Effector memory CD8-positive, alpha-beta T cell (primary cell): ENCODE measurements around the gene TMEM205.
A peak's percentile ranks its signal among the peaks of the same experiment; 100 is the strongest.

Experiments
- ATAC-seq: fragments of 150-1000 bp; cut with Tn5 transposase; replicated peaks from 2 replicates; pipeline ENCODE4 v1.10.0; 2021; ENCODE audit warnings: mild to moderate bottlenecking, moderate library complexity
- DNase-seq, 3 experiments: peaks; one replicate each; pipeline ENCODE4 v3.0.0; 2021
- H3K27ac Mint-ChIP-seq, 2 donors: one replicate each; pipeline ENCODE4 v1.8.0; 2022; ENCODE audit warnings: mild to moderate bottlenecking in 2 of 2, mixed read lengths in 2 of 2, moderate library complexity in 2 of 2
- H3K27me3 Mint-ChIP-seq, 2 donors: one replicate each; pipeline ENCODE4 v1.8.0; 2022; ENCODE audit warnings: mixed read lengths in 2 of 2
- H3K36me3 Mint-ChIP-seq: one replicate; pipeline ENCODE4 v1.8.0; 2022; ENCODE audit warnings: mild to moderate bottlenecking, moderate library complexity, mixed read lengths; ENCODE audit not compliant: insufficient read depth
- H3K4me1 Mint-ChIP-seq, 2 donors: one replicate each; pipeline ENCODE4 v1.8.0; 2022; ENCODE audit warnings: low read depth in 2 of 2, mixed read lengths in 2 of 2
- H3K4me3 Mint-ChIP-seq, 2 donors: one replicate each; pipeline ENCODE4 v1.8.0; 2022; ENCODE audit warnings: mild to moderate bottlenecking in 2 of 2, mixed read lengths in 2 of 2, moderate library complexity in 2 of 2
- H3K9me3 Mint-ChIP-seq, 2 donors: one replicate each; pipeline ENCODE4 v1.8.0; 2022; ENCODE audit warnings: mixed read lengths in 2 of 2

Gene TMEM205

DNA sequence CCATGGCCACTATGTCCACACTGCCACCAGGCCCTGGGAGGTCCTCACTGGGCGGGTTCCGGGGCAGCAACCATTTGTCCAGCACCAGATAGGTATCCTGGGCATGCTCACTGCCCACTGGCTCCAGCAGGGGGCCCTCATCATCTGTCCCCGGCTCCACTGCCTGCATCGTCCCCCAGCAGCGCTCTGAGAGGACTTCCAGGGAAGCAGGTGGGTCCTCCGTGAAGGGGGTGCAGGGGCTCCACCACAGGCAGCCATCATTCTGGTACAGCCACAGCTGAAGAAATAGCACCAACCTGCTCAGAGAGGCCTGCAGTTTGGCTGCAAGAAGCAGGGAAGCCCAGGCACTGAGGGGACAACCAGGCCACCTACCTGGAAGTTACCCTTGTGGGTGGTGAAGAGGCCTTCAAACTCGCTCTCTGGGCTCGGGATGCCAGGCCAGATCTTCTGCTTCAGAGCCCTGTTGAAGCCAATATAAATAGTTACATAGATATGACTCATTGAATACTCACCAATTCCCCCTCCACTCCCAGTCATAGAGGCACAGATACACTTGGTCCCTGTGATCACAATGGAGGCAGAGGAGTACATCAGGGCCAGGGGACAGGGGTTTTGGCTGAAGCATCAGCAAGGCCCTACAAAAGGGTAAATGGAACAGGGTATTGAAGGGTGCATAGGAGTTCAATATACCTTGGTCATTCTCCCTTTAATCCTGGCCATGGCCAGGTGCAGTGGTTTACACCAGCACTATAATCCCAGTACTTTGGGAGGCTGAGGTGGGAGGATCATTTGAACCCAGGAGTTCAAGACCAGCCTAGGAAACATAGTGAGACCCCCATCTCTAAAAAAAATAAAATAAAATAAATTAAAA, 32.5 kb upstream of the TMEM205 start:
- no peaks in the 10 kb centered on the region for H3K9me3 Mint-ChIP-seq
- no peak for ATAC-seq
- DNase-seq: no peak
- H3K36me3 Mint-ChIP-seq: peaks cover 16% of the 10 kb centered on the region
- H3K4me3 Mint-ChIP-seq: peak overlapping the region in 1 of 2 donors; percentile 28
- peaks cover 31 to 40% of the 10 kb centered on the region in 2 donors for H3K4me1 Mint-ChIP-seq
- H3K27me3 Mint-ChIP-seq: peaks cover 7 to 21% of the 10 kb centered on the region in 2 donors
- H3K27ac Mint-ChIP-seq: no peak overlapping the region

- Mint-ChIP-seq H3K4me1 (peaks cover 32 to 37% of the 10 kb centered on the region in 2 donors), H3K4me3 (no peak overlapping the region), H3K27me3 (peaks cover 2 to 14% of the 10 kb centered on the region in 2 donors), H3K9me3 (no peaks in the 10 kb centered on the region), H3K36me3 (peaks cover 15% of the 10 kb centered on the region), H3K27ac (no peak overlapping the region)
- ATAC-seq: no peak
- DNase-seq: no peak
Observed at GRCh38 chr19:11377756-11378155, 31.7 kb upstream of the TMEM205 start.

- ATAC-seq: no peak
- Mint-ChIP-seq H3K36me3 (peaks cover 12% of the 10 kb centered on the region), H3K4me1 (peaks cover 29 to 34% of the 10 kb centered on the region in 2 donors), H3K4me3 (no peak overlapping the region), H3K27ac (peak overlapping the region; percentile 18 to 29), H3K27me3 (peaks cover 0 to 8% of the 10 kb centered on the region in 2 donors), H3K9me3 (no peaks in the 10 kb centered on the region)
- DNase-seq: no peak
Observed at GRCh38 chr19:11377237-11377636, 31.2 kb upstream of the TMEM205 start.

GRCh38 chr19:11375143-11375948, 29.3 kb upstream of the TMEM205 start:
- ATAC-seq (peak; percentile 51), DNase-seq (peak; percentile 63 to 71 (median 69))
- Mint-ChIP-seq H3K4me3 (no peak overlapping the region), H3K36me3 (peaks cover 3% of the 10 kb centered on the region), H3K27me3 (no peaks in the 10 kb centered on the region), H3K27ac (no peak overlapping the region), H3K9me3 (no peaks in the 10 kb centered on the region), H3K4me1 (peaks cover 19 to 21% of the 10 kb centered on the region in 2 donors)

- Mint-ChIP-seq H3K27ac (no peak within 1 kb of the TSS), H3K4me3 (peak within 1 kb of the TSS in 1 of 2 donors; percentile 0), H3K9me3 (no peaks in the 10 kb centered on the region), H3K4me1 (peaks cover 13 to 17% of the 10 kb centered on the region in 2 donors), H3K36me3 (peaks cover 3% of the 10 kb centered on the region), H3K27me3 (no peaks in the 10 kb centered on the region)
- DNase-seq: peak; percentile 94 to 96 (median 95)
- ATAC-seq: peak; percentile 88
Observed at GRCh38 chr19:11374433-11375142, 28.5 kb upstream of the TMEM205 start, which contains the start of gene SWSAP1. Gene SWSAP1 (plus strand): TSS chr19:11374666. CDS start chr19:11374681, 15 bp downstream.

- H3K36me3 Mint-ChIP-seq: peaks cover 6% of the 10 kb centered on the region
- no peaks in the 10 kb centered on the region for H3K9me3 Mint-ChIP-seq
- no peak overlapping the region for H3K4me3 Mint-ChIP-seq
- DNase-seq: no peak
- H3K4me1 Mint-ChIP-seq: peaks cover 13 to 17% of the 10 kb centered on the region in 2 donors
- no peaks in the 10 kb centered on the region for H3K27me3 Mint-ChIP-seq
- ATAC-seq: no peak
- H3K27ac Mint-ChIP-seq: no peak overlapping the region
Observed at GRCh38 chr19:11373885-11374432, 27.9 kb upstream of the TMEM205 start.

DNA sequence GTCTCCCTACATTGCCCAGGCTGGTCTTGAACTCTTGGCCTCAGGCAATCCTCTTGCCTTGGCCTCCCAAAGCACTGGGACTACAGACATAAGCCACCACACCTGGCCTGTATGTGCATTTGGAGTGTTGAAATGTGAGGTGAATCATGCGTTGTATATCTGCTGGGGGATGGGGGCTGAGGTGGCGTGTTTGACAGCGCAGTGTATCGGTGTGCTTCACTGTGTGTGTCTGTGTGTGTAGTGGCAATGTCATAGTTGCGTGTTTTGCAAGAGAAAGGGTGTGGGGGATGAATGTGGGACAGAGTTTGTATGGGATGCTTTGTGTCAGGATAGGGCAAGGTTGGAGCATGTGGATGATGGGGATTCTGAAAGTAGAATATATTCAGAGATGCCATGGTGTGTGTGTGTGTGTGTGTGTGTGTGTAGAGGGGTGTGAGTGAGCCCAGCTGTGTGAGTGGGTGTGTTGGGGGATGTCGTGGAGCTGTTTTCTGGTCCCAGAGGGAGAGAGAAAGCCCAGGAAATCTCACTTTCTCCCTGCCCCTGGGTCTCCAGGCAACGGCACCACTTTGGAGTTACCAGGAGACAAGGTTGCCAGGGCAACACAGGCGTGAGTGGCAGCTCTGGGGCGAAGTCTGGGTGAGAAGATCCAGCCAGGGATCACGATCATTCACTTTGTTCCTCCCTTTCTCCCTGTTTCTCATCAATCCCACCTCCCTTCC, 27.3 kb upstream of the TMEM205 start:
- Mint-ChIP-seq H3K4me1 (peaks cover 13 to 17% of the 10 kb centered on the region in 2 donors), H3K27me3 (no peaks in the 10 kb centered on the region), H3K36me3 (peaks cover 6% of the 10 kb centered on the region), H3K27ac (no peak overlapping the region), H3K4me3 (peak overlapping the region in 1 of 2 donors; percentile 0), H3K9me3 (no peaks in the 10 kb centered on the region)
- no peak for DNase-seq
- no peak for ATAC-seq

- peaks cover 3 to 8% of the 10 kb centered on the region in 2 donors for H3K4me1 Mint-ChIP-seq
- peaks cover 6% of the 10 kb centered on the region for H3K36me3 Mint-ChIP-seq
- H3K27me3 Mint-ChIP-seq: no peaks in the 10 kb centered on the region
- H3K27ac Mint-ChIP-seq: no peak overlapping the region
- H3K9me3 Mint-ChIP-seq: no peaks in the 10 kb centered on the region
- H3K4me3 Mint-ChIP-seq: no peak overlapping the region
- ATAC-seq (no peak), DNase-seq (no peak)
Observed at GRCh38 chr19:11370744-11371143, 24.7 kb upstream of the TMEM205 start.

- no peak for ATAC-seq
- Mint-ChIP-seq H3K4me3 (no peak overlapping the region), H3K4me1 (peaks cover 0 to 4% of the 10 kb centered on the region in 2 donors), H3K27ac (no peak overlapping the region), H3K36me3 (peaks cover 10% of the 10 kb centered on the region), H3K27me3 (no peaks in the 10 kb centered on the region), H3K9me3 (no peaks in the 10 kb centered on the region)
- DNase-seq: no peak
Observed at GRCh38 chr19:11367528-11367927, 21.5 kb upstream of the TMEM205 start.

DNA sequence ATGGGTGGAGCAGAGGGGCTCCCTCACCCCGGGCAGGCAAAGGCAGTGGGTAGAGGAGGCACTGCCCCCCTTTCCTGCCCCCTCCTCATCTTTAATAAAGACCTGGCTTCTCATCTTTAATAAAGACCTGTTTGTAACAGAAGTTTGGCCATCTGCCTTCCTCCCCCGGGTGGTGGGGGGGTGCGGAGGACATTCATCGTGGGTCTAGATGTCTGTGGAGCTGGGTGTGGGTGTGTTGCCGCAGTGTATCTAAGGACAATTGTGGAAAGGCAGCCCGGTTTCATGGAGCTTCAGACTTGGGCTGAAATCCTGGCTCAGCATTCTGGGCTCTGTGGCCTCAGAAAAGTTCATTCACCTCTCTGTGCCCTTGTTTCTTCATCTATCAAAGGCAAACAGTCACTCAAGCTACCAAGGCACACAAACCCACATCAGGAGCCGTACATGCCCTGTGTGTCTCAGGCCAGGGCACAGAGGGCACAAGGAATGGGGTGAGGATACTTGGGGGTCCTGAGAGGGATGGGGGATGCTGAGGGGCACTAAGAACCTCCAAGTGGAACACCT, 19.6 kb upstream of the TMEM205 start:
- no peak for ATAC-seq
- Mint-ChIP-seq H3K27me3 (no peaks in the 10 kb centered on the region), H3K27ac (no peak overlapping the region), H3K9me3 (no peaks in the 10 kb centered on the region), H3K36me3 (peaks cover 13% of the 10 kb centered on the region), H3K4me1 (peaks cover 2 to 4% of the 10 kb centered on the region in 2 donors), H3K4me3 (no peak overlapping the region)
- no peak for DNase-seq

GRCh38 chr19:11364935-11365334, 18.9 kb upstream of the TMEM205 start:
- H3K9me3 Mint-ChIP-seq: no peaks in the 10 kb centered on the region
- peaks cover 2 to 4% of the 10 kb centered on the region in 2 donors for H3K4me1 Mint-ChIP-seq
- no peak overlapping the region for H3K27ac Mint-ChIP-seq
- no peak for DNase-seq
- no peaks in the 10 kb centered on the region for H3K27me3 Mint-ChIP-seq
- H3K4me3 Mint-ChIP-seq: no peak overlapping the region
- no peak for ATAC-seq
- H3K36me3 Mint-ChIP-seq: peaks cover 16% of the 10 kb centered on the region

- ATAC-seq (no peak), DNase-seq (no peak)
- no peak overlapping the region for H3K27ac Mint-ChIP-seq
- peaks cover 2 to 4% of the 10 kb centered on the region in 2 donors for H3K4me1 Mint-ChIP-seq
- no peaks in the 10 kb centered on the region for H3K9me3 Mint-ChIP-seq
- H3K4me3 Mint-ChIP-seq: no peak overlapping the region
- H3K27me3 Mint-ChIP-seq: no peaks in the 10 kb centered on the region
- peaks cover 14% of the 10 kb centered on the region for H3K36me3 Mint-ChIP-seq
Observed at GRCh38 chr19:11364296-11364904, 18.3 kb upstream of the TMEM205 start.
